ENCODE results near the gene DLGAP1. TPM values are rescaled to one million over a fixed set of nuclear protein-coding genes. Genes with fewer than 3 reads are reported as not detected.
A peak's percentile ranks its signal among the peaks of the same experiment; 100 is the strongest.

The DLGAP1 gene
- total RNA-seq, 1 donor from 2014 or later: 0.05 TPM

DNA sequence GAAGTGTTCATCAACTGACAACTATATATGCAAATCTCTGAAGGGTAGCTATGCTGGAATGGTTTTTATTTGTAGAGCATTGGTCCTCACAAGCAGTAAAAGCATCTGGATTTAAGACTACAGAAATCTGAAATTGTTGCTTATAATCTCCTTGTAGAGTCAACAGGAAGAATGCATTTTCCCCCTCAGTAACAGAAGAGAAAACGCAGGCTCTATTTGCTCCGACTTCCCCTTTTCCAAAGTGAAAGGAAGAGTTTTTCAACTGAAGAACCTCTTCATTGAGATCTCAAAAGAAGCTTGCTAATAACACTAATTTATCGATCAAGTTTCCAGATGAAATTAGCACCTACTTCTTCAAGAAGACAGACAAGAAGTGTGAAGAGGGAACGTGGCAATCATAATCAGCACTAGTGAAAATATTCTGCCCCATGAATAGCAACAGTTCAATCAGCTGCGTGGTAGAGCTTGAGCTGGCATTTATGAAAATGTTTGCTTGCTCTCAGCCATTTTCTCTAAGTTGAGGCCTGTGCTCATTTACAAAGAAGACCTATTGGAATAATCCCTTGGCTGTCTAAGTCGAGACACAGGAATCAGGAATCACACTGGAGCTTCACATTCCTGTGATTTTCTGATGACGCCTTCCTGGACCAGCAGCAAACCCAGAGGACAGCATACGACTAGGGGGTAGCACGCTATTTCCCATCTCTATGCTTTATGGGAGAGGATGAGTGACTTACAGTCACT is 961.4 kb downstream of the DLGAP1 start:
- Mint-ChIP-seq H3K27me3 (ENCODE audit: unreplicated experiment) (no peaks in the 10 kb centered on the region), H3K9me3 (ENCODE audit: unreplicated experiment) (no peaks in the 10 kb centered on the region), H3K36me3 (ENCODE audit: unreplicated experiment) (no peaks in the 10 kb centered on the region), H3K27ac (ENCODE audit: unreplicated experiment) (no peak overlapping the region), H3K4me3 (ENCODE audit: unreplicated experiment) (no peak overlapping the region), H3K4me1 (ENCODE audit: unreplicated experiment) (peaks cover 8% of the 10 kb centered on the region)
- no peak for TF ChIP-seq CTCF (IDR thresholded peaks at IDR 0.05)
- no peak for DNase-seq (ENCODE audit: extremely low spot score, unreplicated experiment)

- TF ChIP-seq CTCF (IDR thresholded peaks at IDR 0.05): no peak
- no peaks in the 10 kb centered on the region for H3K9me3 Mint-ChIP-seq (ENCODE audit: unreplicated experiment)
- peaks cover 6% of the 10 kb centered on the region for H3K4me1 Mint-ChIP-seq (ENCODE audit: unreplicated experiment)
- no peak overlapping the region for H3K27ac Mint-ChIP-seq (ENCODE audit: unreplicated experiment)
- H3K4me3 Mint-ChIP-seq (ENCODE audit: unreplicated experiment): no peak overlapping the region
- no peak for DNase-seq (ENCODE audit: extremely low spot score, unreplicated experiment)
- no peaks in the 10 kb centered on the region for H3K27me3 Mint-ChIP-seq (ENCODE audit: unreplicated experiment)
- no peaks in the 10 kb centered on the region for H3K36me3 Mint-ChIP-seq (ENCODE audit: unreplicated experiment)
Measured at GRCh38 chr18:3492721-3493120, 962.4 kb downstream of the DLGAP1 start.

GRCh38 chr18:3491981-3492555 is 963.0 kb downstream of the DLGAP1 start:
- Mint-ChIP-seq H3K4me1 (ENCODE audit: unreplicated experiment) (peaks cover 6% of the 10 kb centered on the region), H3K4me3 (ENCODE audit: unreplicated experiment) (no peak overlapping the region), H3K27me3 (ENCODE audit: unreplicated experiment) (no peaks in the 10 kb centered on the region), H3K27ac (ENCODE audit: unreplicated experiment) (no peak overlapping the region), H3K9me3 (ENCODE audit: unreplicated experiment) (no peaks in the 10 kb centered on the region), H3K36me3 (ENCODE audit: unreplicated experiment) (no peaks in the 10 kb centered on the region)
- TF ChIP-seq CTCF (IDR thresholded peaks at IDR 0.05): no peak
- no peak for DNase-seq (ENCODE audit: extremely low spot score, unreplicated experiment)

DNA sequence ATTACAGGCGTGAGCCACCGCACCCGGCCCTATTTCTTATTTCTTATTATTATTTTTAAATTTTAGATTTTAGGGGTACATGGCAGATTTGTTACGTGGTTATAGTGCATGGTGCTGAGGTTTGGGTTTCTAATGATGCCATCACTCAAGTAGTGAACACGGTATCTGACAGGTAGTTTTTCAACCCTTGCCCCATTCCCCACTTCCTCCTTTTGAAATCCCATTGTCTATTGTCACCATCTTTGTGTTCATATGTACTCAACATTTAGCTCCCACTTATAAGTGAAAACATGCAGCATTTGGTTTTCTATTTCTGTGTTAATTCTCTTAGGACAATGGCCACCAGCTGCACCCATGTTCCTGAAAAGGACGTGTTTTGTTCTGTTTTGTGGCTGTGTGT is 965.6 kb downstream of the DLGAP1 start:
- H3K36me3 Mint-ChIP-seq (ENCODE audit: unreplicated experiment): no peaks in the 10 kb centered on the region
- no peak for DNase-seq (ENCODE audit: extremely low spot score, unreplicated experiment)
- H3K4me3 Mint-ChIP-seq (ENCODE audit: unreplicated experiment): no peak overlapping the region
- no peak for TF ChIP-seq CTCF (IDR thresholded peaks at IDR 0.05)
- no peak overlapping the region for H3K27ac Mint-ChIP-seq (ENCODE audit: unreplicated experiment)
- H3K27me3 Mint-ChIP-seq (ENCODE audit: unreplicated experiment): no peaks in the 10 kb centered on the region
- no peaks in the 10 kb centered on the region for H3K9me3 Mint-ChIP-seq (ENCODE audit: unreplicated experiment)
- H3K4me1 Mint-ChIP-seq (ENCODE audit: unreplicated experiment): no peaks in the 10 kb centered on the region

GRCh38 chr18:3486512-3486911 is 968.6 kb downstream of the DLGAP1 start:
- TF ChIP-seq CTCF (IDR thresholded peaks at IDR 0.05): no peak
- Mint-ChIP-seq H3K27me3 (ENCODE audit: unreplicated experiment) (no peaks in the 10 kb centered on the region), H3K9me3 (ENCODE audit: unreplicated experiment) (no peaks in the 10 kb centered on the region), H3K4me3 (ENCODE audit: unreplicated experiment) (no peak overlapping the region), H3K27ac (ENCODE audit: unreplicated experiment) (no peak overlapping the region), H3K4me1 (ENCODE audit: unreplicated experiment) (no peaks in the 10 kb centered on the region), H3K36me3 (ENCODE audit: unreplicated experiment) (no peaks in the 10 kb centered on the region)
- DNase-seq (ENCODE audit: extremely low spot score, unreplicated experiment): peak; percentile 59
